IPS-11a (cell line): ENCODE measurements around the gene PALLD.
"Not testable (repeated sequence)": the region's sequence is repeated elsewhere in the genome, so short reads cannot be mapped to it uniquely, and the experiment has no call there.

Source experiments
- H3K4me3 ChIP-seq: one replicate; pipeline ENCODE4 v1.5.1; 2013; ENCODE audit warnings: low read depth, low read length, control low read depth

PALLD gene

DNA sequence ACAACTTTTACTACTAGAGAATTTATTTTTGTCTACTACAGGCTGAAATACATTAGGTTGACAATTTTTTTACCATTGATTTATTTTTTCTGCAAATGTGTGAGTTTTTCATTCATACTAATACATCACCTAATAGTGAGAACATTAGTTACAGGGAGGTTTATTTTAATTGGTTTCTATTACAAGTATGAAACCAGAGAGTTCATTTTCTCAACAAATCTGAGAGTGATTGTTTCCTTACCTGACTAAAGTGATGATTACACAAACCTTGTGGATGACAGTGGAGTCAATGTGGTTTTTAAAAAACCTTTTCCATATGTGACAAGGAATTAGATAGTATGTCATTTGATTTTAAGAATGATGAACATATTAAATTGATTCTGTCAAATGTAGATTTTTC lies 227.4 kb downstream of the PALLD start:
- H3K4me3 ChIP-seq: no peak overlapping the region

DNA sequence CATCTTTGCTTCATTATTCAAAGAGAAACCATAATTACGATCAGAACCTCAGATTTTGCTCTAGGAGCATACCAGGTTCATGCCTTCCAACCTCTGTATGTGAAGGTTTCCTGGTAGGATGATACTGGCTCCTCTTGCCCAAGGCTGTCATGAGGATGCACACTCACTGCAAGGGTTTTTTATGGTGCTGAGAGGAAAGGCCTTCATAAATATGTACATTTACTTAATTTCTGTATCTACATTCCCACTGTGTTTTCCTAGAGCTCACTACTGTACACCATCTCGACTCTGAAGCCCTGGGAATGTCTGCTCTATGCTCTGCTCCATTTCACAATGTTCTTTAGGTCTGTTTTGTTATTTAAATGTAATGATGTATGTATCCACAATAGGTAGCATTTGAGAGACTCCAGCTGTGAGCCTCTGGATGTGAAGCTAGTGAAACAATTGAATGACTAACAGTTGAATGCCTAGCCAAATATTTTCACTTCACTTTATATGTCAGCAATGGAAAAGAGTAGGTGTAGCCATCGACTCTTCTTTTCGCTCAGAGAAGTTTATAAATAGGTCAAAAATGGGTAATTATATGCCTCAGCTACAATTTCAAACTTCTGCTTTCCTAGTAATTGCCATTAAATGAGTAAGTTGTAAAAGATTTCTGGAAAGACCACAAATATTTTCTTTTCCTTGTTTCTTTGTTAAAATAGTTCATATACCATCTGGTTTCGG lies 228.0 kb downstream of the PALLD start:
- H3K4me3 ChIP-seq: no peak overlapping the region

DNA sequence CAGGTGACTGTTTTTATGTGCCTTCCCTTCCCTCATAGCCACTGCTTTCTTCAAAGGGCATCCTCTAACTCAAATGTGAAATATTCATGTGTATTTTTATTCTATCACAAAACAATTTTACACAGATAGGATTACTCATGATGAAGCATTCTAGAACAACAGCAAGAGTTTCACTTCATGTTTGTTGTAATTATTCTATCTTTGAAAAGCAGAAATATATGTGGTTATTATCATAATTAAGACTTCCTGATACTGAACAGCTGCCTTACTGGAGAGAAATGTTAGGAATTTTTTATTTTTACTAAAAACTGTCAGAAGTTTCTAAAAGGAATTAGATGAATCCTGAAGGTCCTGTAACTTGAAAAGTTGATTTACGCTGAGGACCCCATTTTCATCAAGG lies 229.1 kb downstream of the PALLD start:
- no peak overlapping the region for H3K4me3 ChIP-seq

DNA sequence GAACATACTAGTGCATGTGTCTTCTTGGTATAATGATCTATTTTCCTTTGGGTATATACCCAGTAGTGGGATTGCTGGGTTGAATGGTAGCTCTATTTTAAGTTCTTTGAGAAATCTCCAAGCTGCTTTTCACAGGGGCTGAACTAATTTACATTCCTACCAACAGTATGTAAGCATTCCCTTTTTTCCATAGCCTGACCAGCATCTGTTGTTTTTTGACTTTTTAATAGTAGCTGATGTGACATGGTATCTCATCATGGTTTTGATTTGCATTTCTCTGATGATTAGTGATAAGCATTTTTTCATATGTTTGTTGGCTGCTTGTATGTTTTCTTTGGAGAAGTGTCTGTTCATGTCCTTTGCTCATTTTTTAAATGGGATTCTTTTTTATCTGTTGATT lies 230.3 kb downstream of the PALLD start:
- H3K4me3 ChIP-seq: not testable (repeated sequence)

DNA sequence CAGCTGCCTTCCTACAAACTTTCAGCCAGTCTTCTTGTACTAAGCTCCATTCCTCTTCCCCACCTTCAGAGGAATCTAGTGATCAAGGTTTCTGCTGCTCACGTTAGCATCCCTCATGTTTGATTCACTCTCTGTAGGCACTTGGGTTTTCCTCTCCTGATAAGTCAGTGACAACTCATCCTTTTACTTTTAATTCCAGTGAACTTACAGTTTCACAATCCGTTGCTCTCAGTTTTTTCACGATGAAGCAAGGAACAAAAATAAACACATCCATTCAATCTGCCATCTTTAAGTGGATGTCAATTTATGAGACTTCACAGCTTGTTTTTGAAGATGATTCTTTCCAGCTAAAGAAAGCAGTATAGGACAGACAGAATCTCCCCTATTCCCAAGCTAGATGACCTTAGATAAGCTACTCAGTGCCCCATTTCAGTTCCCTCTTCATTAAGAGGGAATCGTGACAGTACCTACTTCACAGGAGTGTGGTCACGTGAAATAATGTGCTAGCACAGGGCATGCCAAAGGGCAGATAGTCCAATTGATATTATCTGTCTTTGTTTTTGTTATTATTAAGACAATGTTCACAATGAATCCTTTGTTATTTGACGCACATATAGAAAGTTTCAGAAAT lies 234.3 kb downstream of the PALLD start:
- no peak overlapping the region for H3K4me3 ChIP-seq

DNA sequence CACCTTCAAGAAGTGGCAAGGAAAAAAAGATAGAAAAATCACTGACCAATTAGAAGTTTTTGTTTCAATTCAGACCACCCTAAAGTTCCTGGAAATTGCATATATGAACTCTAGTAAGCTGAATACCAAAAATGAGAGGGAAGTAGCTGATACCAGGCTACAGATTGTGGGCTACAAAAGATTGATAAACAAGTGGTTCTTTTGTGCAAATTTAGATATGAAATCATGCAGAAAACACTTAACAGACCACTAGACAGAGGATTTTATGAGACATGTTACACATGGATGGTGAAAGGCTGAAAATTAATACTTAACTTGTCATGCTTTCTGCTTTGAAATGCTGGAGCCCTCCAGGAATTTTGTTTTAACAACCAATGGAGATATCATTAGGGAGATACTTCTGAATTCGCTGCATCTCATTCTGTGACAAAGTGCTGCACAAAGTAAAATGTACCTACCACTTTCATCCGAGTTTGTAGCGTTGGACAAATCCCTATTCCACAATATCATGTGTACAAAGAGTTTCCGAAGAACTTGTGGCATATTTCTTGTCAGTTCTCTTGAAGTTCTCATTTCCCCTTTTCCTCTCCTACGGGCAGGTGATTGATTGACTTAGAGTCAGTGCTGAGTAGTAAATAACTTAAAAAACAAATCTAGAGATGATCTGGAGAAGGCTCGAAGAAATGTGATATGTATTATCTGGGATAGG lies 235.0 kb downstream of the PALLD start:
- H3K4me3 ChIP-seq: no peak overlapping the region

DNA sequence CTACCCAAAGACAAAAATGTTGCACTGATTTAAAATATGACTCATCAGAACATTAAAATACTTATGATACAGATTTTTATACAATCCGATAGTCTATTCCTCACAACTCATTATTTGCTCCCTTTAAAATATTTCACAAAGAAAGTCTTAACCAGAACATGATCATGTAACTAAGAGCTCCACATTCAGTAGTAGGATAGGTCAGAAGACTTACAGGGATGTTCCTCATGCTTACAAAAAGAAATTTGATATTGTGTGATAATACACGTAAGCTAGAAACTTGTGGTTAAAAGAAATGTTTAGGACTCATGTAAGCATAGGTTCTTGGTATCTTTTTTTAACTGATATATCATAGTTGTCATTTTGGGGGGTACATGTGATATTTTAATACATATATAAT lies 235.9 kb downstream of the PALLD start:
- no peak overlapping the region for H3K4me3 ChIP-seq

DNA sequence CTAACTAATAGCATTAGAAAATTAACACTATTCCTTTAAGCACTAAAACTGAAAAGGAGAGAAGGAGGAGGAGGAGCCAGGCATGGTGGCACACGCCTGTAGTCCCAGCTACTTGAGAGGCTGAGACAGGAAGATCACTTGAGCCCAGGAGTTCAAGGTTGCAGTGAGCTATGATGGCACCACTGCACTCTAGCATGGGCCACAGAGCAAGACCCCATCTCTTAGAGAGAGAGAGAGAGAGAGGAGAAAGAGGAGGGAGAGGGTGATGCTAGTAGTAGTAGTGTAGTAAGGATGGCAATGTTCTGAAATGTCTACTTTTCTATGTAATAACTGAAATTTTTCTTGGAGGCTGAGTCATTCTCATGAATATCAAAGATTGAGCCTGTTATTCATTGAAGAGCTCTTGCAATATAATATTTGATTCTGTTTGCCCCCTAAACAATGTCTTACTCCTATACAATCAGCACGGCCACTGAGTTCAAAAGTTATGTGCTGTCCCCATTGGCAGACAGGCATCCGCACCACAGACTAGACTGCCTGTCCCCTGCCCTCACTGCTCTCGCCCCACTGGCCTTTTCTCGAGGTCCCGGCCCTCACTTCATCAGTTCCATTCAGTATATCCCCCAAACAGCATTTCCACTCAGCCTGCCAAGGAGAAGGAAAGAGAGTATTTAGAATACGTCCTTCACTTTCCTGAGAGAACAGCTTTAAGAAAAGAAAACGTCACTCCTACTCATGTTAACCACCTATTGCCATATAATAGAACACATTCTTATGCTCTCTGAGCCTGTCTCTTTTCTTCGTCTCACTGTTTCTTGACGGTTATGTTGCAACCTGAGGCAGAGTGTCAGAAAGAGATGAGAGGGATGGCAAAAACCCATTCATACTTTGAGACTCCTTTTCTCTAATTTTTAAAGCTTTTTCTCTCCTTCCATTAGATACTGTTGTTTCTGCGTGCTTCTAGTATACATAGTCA lies 238.1 kb downstream of the PALLD start:
- no peak overlapping the region for H3K4me3 ChIP-seq

DNA sequence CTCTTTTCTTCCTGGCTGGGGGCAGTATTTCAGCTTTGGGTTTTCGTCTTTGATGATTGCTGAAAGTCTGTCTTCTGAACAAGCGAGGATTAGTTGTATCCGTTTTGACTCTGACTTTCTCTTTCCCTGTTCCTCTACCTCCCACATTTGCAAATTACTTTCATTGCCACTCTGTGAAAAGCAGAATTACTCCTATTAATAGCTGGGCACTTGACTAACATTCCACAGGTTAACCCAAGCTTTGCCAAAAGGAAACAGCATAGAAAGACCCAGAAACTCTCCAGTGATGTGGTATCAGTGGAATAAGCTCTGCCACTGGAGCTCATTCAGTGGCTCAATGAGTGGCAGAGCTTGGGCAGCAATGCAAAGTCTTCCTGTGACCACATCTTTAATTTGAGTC lies 238.9 kb downstream of the PALLD start:
- H3K4me3 ChIP-seq: no peak overlapping the region

DNA sequence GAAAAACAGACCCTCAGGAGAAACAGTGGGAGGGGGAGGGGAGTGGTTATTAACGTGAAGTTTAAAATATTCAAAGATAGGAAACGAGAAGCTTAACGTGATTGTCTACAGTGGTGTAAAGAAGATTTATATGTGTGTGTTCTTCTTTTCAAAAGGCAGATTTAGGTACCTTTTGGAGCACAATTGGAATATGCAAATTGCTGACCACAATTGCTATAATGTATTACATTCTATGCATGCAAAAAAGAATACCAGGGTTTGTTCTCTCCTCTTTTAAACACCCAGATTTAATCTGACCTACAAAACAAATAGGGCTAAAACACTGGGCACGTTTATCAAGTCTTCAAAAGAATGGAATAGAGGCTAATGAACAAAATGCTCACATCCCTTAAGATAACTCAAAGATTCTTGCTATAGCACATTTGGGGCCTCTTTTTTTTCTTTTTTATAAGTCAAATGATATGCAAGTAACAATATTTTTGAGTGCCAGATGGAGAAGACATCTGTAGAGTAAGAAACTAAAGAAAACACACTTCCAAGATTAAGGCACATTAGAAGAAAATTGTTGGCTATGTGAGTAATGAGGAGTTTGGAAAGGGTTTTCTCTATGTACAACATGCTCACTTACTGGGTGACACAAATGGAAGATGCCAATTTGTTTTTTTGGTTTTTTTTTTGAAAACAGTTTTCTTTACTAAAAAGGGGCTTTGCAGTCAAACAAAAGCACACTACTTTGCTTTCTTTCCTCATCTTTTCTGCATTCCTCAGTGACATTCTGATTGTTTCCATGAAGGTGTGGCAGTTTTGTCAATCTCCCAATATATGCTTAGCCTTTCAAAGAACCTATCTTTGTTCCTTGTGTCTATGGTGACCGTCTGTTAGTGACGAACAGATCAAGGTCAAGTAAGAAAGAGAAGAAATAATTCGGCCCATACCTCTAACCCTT lies 240.3 kb downstream of the PALLD start:
- H3K4me3 ChIP-seq: no peak overlapping the region

DNA sequence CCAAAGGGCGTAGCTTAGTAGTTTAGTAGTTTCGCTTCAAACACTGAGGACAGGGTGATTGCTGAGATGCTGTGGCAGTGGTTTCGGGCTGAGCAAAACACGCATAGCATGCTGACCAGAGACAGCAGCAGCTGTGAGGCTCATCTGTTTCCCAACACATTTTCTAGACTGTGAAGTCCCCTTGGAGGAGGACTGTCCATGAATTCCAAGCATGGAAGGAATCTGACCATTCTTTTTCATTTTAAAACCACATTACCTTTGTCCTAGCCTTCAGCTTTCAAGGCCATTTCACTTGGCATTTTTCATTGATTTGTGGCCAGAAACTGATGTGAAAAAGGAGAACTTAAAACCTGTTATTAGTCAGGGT lies 240.9 kb downstream of the PALLD start:
- no peak overlapping the region for H3K4me3 ChIP-seq

DNA sequence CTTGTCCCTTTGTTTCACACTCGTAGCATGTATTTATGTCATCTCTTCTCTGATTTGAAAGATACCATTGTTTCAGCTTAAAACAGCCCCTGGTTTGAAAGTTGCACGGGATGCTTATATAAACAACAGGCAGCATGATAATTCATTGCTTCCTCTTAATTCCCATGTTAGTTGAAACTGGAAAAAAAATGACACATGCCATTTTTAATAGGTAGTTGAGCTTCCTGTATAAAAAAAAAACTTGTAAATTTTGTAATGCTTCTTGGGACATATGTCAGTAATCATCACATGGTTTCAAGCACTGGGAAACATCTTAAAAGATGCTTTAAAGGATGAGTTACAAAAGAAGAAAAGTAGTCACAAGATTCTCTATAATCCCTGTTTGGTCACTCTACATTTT lies 243.0 kb downstream of the PALLD start:
- no peak overlapping the region for H3K4me3 ChIP-seq

DNA sequence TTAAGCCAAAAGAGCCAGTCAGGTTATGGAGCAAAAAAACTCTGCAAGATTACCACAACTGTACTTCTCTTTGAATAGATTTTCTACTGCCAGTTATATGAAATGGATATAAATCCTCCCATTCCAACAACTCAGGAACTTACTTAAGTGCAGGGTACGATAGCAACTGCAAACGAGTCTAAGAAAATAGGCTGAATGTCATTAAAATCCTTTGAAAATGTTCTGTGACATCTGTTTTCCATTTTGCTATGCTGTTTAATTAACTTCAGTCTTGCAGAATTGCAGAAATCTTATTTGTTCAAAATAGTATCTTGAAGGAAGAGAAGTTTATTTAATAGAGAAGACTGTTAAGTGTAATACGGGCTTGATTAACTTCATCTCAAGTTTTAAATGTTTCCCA lies 243.8 kb downstream of the PALLD start:
- no peak overlapping the region for H3K4me3 ChIP-seq

DNA sequence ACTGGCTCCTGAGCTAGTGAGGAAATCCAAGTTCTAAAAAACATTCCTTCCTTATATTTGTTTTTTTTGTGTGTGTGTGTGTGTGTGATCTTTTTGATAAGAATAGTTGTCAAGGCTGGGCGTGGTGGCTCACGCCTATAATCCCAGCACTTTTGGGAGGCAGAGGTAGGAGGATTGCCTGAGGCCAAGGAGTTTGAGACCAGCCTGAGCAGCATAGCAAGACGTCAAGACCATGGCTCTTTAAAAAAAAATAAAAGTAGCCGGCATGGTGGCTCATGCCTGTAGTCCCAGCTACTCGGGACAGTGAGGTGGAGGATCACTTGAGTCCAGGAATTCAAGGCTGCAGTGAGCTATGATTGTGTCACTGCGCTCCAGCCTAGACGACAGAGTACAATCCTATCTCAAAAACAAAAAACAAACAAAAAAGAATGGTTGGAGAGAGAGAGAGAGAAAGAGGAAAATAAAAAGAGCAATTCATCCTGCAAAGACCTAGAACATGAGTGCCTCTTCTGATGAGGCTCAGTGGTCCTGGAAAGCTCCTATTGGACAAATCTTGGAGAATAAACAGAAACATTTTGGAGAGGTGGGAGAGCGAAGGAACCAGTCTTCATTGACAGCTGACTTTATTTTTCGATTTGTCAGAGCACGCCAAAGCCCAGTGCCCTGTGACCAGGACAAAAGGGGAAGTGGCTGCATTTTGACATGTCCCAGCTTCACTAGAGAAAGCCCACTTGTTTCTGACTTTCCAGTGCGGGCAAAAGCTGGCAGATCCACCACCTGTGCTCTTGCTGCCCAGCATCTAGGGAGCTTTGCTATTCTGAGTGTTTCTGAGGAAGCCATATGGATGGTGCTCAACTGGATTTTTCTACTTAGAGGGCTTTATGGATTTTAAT lies 244.7 kb downstream of the PALLD start:
- no peak overlapping the region for H3K4me3 ChIP-seq

DNA sequence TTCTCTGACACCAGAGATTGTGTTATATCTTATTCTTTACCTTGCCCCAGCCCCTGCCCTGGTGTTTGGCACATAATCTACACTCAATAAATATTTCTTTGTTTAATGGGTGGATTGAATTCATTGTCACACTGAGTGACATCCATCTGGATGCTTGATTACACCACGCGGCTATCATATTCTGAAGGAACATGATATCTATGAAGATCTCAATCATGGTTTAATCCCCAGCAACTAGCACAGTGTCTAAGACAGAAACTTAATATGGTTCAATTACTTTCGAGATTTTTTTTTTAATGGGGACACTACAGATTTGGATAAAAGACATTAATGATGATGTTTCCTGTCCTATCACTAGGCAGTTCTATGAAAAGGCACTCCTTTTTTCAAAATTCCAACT lies 246.3 kb downstream of the PALLD start:
- H3K4me3 ChIP-seq: no peak overlapping the region

DNA sequence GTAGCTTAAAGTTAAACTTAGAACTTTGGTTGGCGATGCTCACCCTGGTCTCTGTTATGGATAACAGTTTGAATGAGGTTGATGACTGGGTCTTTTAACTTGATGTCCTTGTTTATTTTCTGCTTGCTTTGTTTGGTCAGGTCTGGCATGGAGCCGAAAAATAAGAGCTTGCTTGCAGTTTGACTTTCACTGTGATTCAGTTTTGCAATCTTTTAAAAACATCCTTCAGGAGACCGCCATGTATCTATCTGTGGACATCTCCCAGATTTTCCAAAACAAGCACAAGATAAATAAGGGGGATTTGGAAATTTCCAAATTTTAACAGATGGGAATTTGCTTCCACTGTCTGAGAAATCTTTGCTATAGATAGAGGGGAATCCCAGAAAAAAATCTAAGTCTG lies 246.7 kb downstream of the PALLD start:
- H3K4me3 ChIP-seq: no peak overlapping the region

DNA sequence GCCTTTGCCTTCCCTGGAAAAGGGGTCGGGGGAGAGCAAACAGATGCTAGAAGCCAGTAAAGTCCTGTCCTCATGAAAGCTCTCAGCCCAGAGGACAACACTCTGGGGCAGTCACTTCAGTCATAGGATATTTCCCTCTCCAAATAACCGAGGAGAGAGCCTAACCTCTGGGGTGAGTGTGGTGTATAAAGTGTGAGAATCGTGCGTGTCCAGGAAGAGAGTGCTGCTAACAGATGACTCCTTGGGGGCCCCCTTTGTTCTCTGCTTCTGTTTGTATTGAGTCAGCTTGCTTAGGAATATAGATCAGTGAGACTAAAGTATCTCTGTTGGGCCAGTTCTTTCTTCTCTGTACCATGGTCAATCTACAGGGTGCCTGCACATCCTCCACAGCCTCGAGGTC lies 247.2 kb downstream of the PALLD start:
- H3K4me3 ChIP-seq: no peak overlapping the region

DNA sequence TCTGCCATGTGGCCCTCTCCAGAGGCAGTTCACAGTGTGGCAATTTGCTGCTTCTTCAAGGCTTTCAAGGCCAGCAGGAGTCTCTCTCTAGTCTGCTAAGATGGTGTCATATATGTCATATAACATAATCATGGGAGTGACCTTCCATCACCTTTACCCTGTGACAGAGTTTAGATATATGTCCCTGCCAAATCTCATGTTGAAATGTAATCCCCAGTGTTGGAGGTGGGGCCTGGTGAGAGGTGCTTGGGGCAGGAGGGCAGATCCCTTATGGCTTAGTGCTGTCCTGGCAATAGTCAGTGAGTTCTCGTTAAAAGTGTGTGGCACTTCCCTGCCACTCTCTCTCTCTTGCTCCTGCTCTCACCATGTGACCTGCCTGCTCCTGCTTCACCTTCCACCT lies 252.0 kb downstream of the PALLD start:
- H3K4me3 ChIP-seq: no peak overlapping the region
